ENCODE data around the gene TM9SF3. TPM values are rescaled to one million over a fixed set of nuclear protein-coding genes. Genes with fewer than 3 reads are reported as not detected.

Gene TM9SF3
- total RNA-seq, 1 donor from 2014 or later: 68.5 TPM

GRCh38 chr10:96496281-96496925, 90.4 kb downstream of the TM9SF3 start:
- DNase-seq (no peak), ATAC-seq (ENCODE audit: poor library complexity) (no peak)
- intact Hi-C loops (cut with DNase I): no loop called here

- ATAC-seq (ENCODE audit: poor library complexity) (no peak), DNase-seq (no peak)
- intact Hi-C loops (cut with DNase I): no loop called here
These were observed 91.3 kb downstream of the TM9SF3 start for GRCh38 chr10:96495544-96495943.

GRCh38 chr10:96494694-96495093, 92.1 kb downstream of the TM9SF3 start:
- intact Hi-C loops (cut with DNase I): no loop called here
- DNase-seq: no peak
- ATAC-seq (ENCODE audit: poor library complexity): no peak

GRCh38 chr10:96493871-96494525, 92.8 kb downstream of the TM9SF3 start:
- intact Hi-C loops (cut with DNase I): no loop called here
- ATAC-seq (ENCODE audit: poor library complexity) (no peak), DNase-seq (no peak)

GRCh38 chr10:96493254-96493653, 93.6 kb downstream of the TM9SF3 start:
- intact Hi-C loops (cut with DNase I): no loop called here
- DNase-seq (no peak), ATAC-seq (ENCODE audit: poor library complexity) (no peak)

GRCh38 chr10:96491303-96491702, 95.5 kb downstream of the TM9SF3 start:
- ATAC-seq (ENCODE audit: poor library complexity) (no peak), DNase-seq (no peak)
- intact Hi-C loops (cut with DNase I): no loop called here

GRCh38 chr10:96488161-96488935, 98.5 kb downstream of the TM9SF3 start:
- intact Hi-C loops (cut with DNase I): no loop called here
- DNase-seq (no peak), ATAC-seq (ENCODE audit: poor library complexity) (no peak)

GRCh38 chr10:96482815-96483588, 103.8 kb downstream of the TM9SF3 start:
- intact Hi-C loops (cut with DNase I): no loop called here
- ATAC-seq (ENCODE audit: poor library complexity) (no peak), DNase-seq (no peak)

GRCh38 chr10:96478355-96478754, 108.5 kb downstream of the TM9SF3 start:
- intact Hi-C loops (cut with DNase I): no loop called here
- ATAC-seq (ENCODE audit: poor library complexity): no peak
- no peak for DNase-seq

GRCh38 chr10:96473866-96474265, 112.9 kb downstream of the TM9SF3 start:
- intact Hi-C loops (cut with DNase I): no loop called here
- no peak for DNase-seq
- ATAC-seq (ENCODE audit: poor library complexity): no peak

GRCh38 chr10:96470116-96470743, 116.6 kb downstream of the TM9SF3 start:
- ATAC-seq (ENCODE audit: poor library complexity) (peak; percentile 86), DNase-seq (peak; percentile 47)
- intact Hi-C loops (cut with DNase I): no loop called here

- DNase-seq (no peak), ATAC-seq (ENCODE audit: poor library complexity) (no peak)
- intact Hi-C loops (cut with DNase I): no loop called here
These were observed 118.0 kb downstream of the TM9SF3 start for GRCh38 chr10:96468845-96469244.

Other genes with a start within 250 kb of the TM9SF3 start
- not detected for gene OPALIN, start 228.0 kb downstream of the TM9SF3 start, total RNA-seq
- gene TLL2, start 73.1 kb downstream of the TM9SF3 start, total RNA-seq: 8.7 TPM
- 6.9 TPM for gene PIK3AP1, start 133.5 kb upstream of the TM9SF3 start, total RNA-seq
- 16.9 TPM for gene LCOR, start 245.3 kb upstream of the TM9SF3 start, total RNA-seq